Adrenal gland (tissue), 5 donors: ENCODE measurements around the gene CCDC28B.

ENCODE experiments used
- POLR2A ChIP-seq, 2 donors: fragments of 450-650 bp; IDR thresholded peaks; one replicate each; pipeline ENCODE4 v1.6.1; 2017; ENCODE audit warnings: antibody characterized with exemption in 2 of 2, mild to moderate bottlenecking in 2 of 2, moderate library complexity in 1 of 2
- TF ChIP-seq, protein P1 (sequence below), 6 experiments: fragments of 450-650 bp in 4 of 6; fragments of 200-600 bp in 2 of 6; sonication (generic) in 1 of 6; IDR thresholded peaks; 1 replicate in 5 of 6; 2 replicates in 1 of 6; pipeline versions ENCODE4 v1.5.1 to v1.8.0; 2016 to 2021; ENCODE audit warnings: antibody characterized with exemption in 6 of 6, mild to moderate bottlenecking in 2 of 6, moderate library complexity in 1 of 6
- donor health status: DM: no; HTN: no; CAD: no.

DNA sequence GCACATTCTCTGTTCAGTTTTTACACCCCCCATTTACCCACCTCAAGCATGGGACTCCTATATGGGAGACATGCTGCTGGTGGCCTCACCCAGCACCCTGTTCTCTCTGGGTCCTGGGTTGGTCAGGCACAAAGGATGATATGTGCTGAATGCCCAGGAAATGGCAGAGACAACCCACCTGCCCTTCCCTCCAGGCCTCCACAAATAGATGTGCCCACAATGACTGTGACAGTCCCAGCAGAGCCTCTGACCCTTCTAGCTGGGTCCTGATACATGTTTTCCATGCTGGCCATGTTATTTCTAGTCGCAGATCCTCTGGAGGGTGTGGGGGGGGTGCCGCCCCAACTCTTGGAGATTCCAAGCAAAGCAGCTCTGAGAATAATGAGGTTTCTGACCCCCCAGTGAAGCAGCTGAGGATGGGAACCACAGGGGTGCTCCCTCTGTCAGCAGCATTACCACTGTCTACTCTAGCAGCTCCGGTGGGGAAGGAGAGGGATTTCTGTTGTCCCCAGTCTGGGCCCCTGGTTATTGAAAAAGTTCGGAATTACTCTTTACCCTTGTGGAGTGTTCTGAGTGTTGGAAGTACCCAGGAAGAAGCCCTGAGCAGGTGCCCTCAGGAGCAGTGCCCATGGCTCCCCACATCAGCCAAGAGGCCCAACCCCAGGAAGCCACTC, 1.2 kb upstream of the CCDC28B start:
- TF ChIP-seq, protein P1, sequence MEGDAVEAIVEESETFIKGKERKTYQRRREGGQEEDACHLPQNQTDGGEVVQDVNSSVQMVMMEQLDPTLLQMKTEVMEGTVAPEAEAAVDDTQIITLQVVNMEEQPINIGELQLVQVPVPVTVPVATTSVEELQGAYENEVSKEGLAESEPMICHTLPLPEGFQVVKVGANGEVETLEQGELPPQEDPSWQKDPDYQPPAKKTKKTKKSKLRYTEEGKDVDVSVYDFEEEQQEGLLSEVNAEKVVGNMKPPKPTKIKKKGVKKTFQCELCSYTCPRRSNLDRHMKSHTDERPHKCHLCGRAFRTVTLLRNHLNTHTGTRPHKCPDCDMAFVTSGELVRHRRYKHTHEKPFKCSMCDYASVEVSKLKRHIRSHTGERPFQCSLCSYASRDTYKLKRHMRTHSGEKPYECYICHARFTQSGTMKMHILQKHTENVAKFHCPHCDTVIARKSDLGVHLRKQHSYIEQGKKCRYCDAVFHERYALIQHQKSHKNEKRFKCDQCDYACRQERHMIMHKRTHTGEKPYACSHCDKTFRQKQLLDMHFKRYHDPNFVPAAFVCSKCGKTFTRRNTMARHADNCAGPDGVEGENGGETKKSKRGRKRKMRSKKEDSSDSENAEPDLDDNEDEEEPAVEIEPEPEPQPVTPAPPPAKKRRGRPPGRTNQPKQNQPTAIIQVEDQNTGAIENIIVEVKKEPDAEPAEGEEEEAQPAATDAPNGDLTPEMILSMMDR (IDR thresholded peaks at IDR 0.05) = no peak
- no peak for TF ChIP-seq POLR2A (IDR thresholded peaks at IDR 0.05)
